ENCODE results near the gene SHC3.

- TF ChIP-seq CTCF (IDR thresholded peaks at IDR 0.05 in 2 of 3, conservative IDR thresholded peaks at IDR 0.05 in 1 of 3; ENCODE audit: borderline replicate concordance in 1 of 3, insufficient read depth in 1 of 3, low read depth in 2 of 3, low read length in 2 of 3) (no peak), EZH2phosphoT487 (IDR thresholded peaks at IDR 0.05; ENCODE audit: borderline replicate concordance) (no peak), POLR2A (IDR thresholded peaks at IDR 0.05; ENCODE audit: borderline replicate concordance, extremely low read depth, insufficient read depth, insufficient read length) (no peak), POLR2AphosphoS5 (IDR thresholded peaks at IDR 0.05; ENCODE audit: low read depth, low read length) (no peak), EZH2 (IDR thresholded peaks at IDR 0.05) (no peak), REST (IDR thresholded peaks at IDR 0.05; ENCODE audit: low read depth) (no peak)
These were observed 146.4 kb downstream of the SHC3 start for GRCh38 chr9:89032173-89032572.

Measured in HCT116 (cell line).